MCF 10A (cell line): ENCODE measurements around the gene TRIM69. TPM values are rescaled to one million over a fixed set of nuclear protein-coding genes. Genes with fewer than 3 reads are reported as not detected.
A peak's percentile ranks its signal among the peaks of the same experiment; 100 is the strongest.
"Not testable (repeated sequence)": the region's sequence is repeated elsewhere in the genome, so short reads cannot be mapped to it uniquely, and the experiment has no call there.

ENCODE experiments used
- BruUV-seq: library from RNA; stranded (reverse); fragments of 400-500 nt; replicated peaks from 2 replicates; lab custom pipeline; 2021; lab: Mats Ljungman, UMichigan
- CTCF ChIA-PET: fragments of 300-600 bp; sonication (Branson Sonifier 250); formaldehyde crosslinking; extraction: SDS; loops from one replicate; lab custom pipeline; 2021; ENCODE audit warnings: antibody characterized with exemption, inconsistent platforms; lab: Yijun Ruan, JAX
- POLR2A ChIA-PET: fragments of 300-600, 350-650 bp; sonication (Branson Sonifier 250); formaldehyde crosslinking; extraction: SDS; loops from one replicate; lab custom pipeline; 2020; ENCODE audit warnings: antibody characterized with exemption, inconsistent platforms; lab: Yijun Ruan, JAX
- DNase-seq: peaks from one replicate; pipeline ENCODE4 v3.0.0-alpha.2; 2018; ENCODE audit not compliant: unreplicated experiment
- H3K27ac Mint-ChIP-seq: one replicate; pipeline ENCODE4 v1.8.0; 2022; ENCODE audit warnings: mild to moderate bottlenecking, low read depth, mixed read lengths; ENCODE audit not compliant: unreplicated experiment
- H3K27me3 Mint-ChIP-seq: one replicate; pipeline ENCODE4 v1.8.0; 2022; ENCODE audit warnings: mixed read lengths; ENCODE audit not compliant: insufficient read depth, unreplicated experiment
- H3K36me3 Mint-ChIP-seq: one replicate; pipeline ENCODE4 v1.8.0; 2022; ENCODE audit warnings: mild to moderate bottlenecking, moderate library complexity, mixed read lengths; ENCODE audit not compliant: insufficient read depth, unreplicated experiment
- H3K4me1 Mint-ChIP-seq: one replicate; pipeline ENCODE4 v1.8.0; 2022; ENCODE audit warnings: mixed read lengths; ENCODE audit not compliant: insufficient read depth, unreplicated experiment
- H3K4me3 Mint-ChIP-seq: one replicate; pipeline ENCODE4 v1.8.0; 2022; ENCODE audit warnings: mild to moderate bottlenecking, moderate library complexity, mixed read lengths; ENCODE audit not compliant: unreplicated experiment
- H3K9me3 Mint-ChIP-seq: one replicate; pipeline ENCODE4 v1.8.0; 2022; ENCODE audit warnings: mixed read lengths; ENCODE audit not compliant: unreplicated experiment
- CTCF ChIP-seq: fragments of 200-600 bp; IDR thresholded peaks from one replicate; pipeline ENCODE4 v1.8.0; 2022; ENCODE audit warnings: antibody characterized with exemption, mild to moderate bottlenecking; ENCODE audit not compliant: unreplicated experiment
- intact Hi-C: fragments of 100-400 bp; cut with micrococcal nuclease; formaldehyde crosslinking; loops from 2 replicates; pipeline ENCODE4 v1.14.1; 2022
- total RNA-seq: library from RNA; stranded (reverse); gene quantifications from 2 replicates; pipeline ENCODE4 v1.2.3, GENCODE V29; 2022

TRIM69 gene
- total RNA-seq, 1 experiment from 2014 or later = 8.2 TPM

DNA sequence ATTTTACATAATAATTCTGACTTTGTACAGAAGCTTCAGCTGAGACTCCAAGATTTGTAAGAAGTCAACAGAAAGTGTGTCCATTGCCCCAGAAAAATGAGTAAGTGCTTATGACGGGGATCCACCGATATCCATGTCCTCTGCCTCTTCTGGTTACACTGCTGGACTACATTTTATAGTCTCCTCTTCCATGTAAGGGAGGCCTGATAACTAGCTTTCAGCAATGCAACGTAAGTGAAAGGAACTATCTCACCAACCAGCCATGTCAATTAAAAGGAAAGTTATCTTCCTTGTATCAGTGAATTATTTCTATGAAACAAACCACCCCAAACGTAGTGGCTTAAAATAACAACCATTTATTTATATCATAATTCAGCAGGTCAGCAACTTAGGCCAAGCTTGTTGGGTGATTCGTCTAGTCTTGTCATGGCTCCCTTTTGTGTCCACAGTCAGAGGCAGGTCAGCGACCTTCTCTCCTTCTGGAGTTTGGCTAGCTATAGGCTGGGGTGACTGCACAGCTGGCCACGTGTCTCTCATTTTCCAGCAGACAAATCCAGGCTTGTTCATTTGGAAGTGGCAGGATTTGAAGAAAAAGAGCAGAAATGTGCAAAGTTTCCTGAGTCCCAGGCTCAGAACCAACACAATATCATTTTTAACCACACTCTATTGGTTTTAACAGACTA is 44.9 kb downstream of the TRIM69 start:
- no peak for TF ChIP-seq CTCF
- Mint-ChIP-seq H3K4me3 (no peak overlapping the region), H3K27ac (no peak overlapping the region), H3K4me1 (peaks cover 14% of the 10 kb centered on the region), H3K9me3 (no peaks in the 10 kb centered on the region), H3K27me3 (no peaks in the 10 kb centered on the region), H3K36me3 (no peaks in the 10 kb centered on the region)
- DNase-seq = no peak
- ChIA-PET POLR2A (interaction anchor here (1.0 to 1.9 kb wide), 2 partner anchors 70 to 118 kb away, joined by 5 to 10 read pairs; partner anchors contain the start of genes B2M, PATL2 and SPG11), CTCF (interaction anchor here (0.5 to 1.7 kb wide), 6 partner anchors 25 to 518 kb away, joined by 3 to 6 read pairs (median 3); no protein-coding TSS in a partner anchor)
- no TSS peak for BruUV-seq
- intact Hi-C loops = no loop called here

DNA sequence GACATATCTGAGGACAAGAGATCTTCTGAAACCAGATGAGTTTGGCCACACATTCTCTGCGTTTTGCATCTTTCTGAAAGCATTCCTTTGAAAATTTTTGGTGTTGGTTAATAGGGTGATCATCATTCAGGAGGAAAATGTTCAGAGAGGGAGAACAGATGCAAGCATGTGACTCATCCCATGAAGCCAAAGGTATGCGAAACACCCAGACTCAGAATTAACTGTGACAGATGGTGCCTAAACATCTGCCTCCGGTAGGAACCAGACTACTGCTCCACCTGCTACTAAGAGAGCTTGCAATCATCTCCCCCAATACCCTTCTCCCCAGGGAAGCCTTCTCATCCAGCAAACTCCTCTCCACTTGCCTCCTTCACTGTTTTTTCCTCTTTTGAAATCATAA is 46.2 kb downstream of the TRIM69 start:
- intact Hi-C loops = no loop called here
- peak; percentile 2 for DNase-seq
- Mint-ChIP-seq H3K36me3 (no peaks in the 10 kb centered on the region), H3K4me1 (peaks cover 14% of the 10 kb centered on the region), H3K4me3 (no peak overlapping the region), H3K27me3 (peaks cover 11% of the 10 kb centered on the region), H3K27ac (peak overlapping the region; percentile 14), H3K9me3 (no peaks in the 10 kb centered on the region)
- BruUV-seq = no TSS peak
- ChIA-PET POLR2A (interaction anchor here (1.9 kb wide), 1 partner anchor 119 kb away, joined by 10 read pairs; the partner anchor contains the start of gene SPG11), CTCF (interaction anchor here (0.6 to 1.7 kb wide), 3 partner anchors 45 to 118 kb away, joined by 3 to 6 read pairs (median 4); no protein-coding TSS in a partner anchor)
- TF ChIP-seq CTCF = no peak

DNA sequence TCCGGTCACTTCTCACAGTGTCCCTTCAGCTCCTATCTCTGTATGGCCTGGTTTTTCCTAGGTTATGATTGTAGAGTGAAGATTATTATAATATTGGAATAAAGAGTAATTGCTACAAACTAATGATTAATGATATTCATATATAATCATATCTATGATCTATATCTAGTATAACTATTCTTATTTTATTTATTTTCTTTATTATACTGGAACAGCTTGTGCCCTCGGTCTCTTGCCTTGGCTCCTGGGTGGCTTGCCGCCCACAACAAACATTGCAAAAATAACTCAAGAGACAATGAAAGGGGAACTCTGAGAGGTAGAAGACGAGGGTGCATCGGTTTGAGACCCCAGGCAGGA is 48.6 kb downstream of the TRIM69 start:
- H3K9me3 Mint-ChIP-seq, POLR2A ChIA-PET, DNase-seq, H3K36me3 Mint-ChIP-seq, CTCF ChIA-PET, intact Hi-C loops, BruUV-seq: not testable (repeated sequence)
- H3K4me1 Mint-ChIP-seq = peaks cover 14% of the 10 kb centered on the region
- peak overlapping the region; percentile 90 for H3K27ac Mint-ChIP-seq
- H3K27me3 Mint-ChIP-seq = peaks cover 14% of the 10 kb centered on the region
- H3K4me3 Mint-ChIP-seq = peak overlapping the region; percentile 84

DNA sequence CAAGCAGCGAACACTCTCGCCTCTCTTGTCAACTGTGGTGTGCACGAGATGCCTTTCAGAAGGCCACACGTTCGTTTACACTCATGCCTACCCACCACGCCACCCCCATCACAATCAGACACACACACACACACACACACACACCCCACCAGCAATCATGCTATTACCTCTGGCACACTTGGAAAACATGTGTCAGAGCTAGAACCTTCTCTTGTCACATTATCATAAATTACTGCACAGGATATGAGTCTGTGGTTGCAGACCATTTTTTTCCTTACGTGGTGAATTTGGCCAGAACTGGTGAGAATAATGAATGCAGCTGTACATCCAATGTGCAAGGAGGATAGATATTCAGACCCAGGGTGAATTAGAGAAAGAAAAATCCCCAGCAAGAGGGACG is 52.4 kb downstream of the TRIM69 start:
- peaks cover 14% of the 10 kb centered on the region for H3K27me3 Mint-ChIP-seq
- H3K4me1 Mint-ChIP-seq = peaks cover 4% of the 10 kb centered on the region
- TF ChIP-seq CTCF = no peak
- no peaks in the 10 kb centered on the region for H3K36me3 Mint-ChIP-seq
- DNase-seq = no peak
- no peaks in the 10 kb centered on the region for H3K9me3 Mint-ChIP-seq
- CTCF ChIA-PET = interaction anchor here (0.5 to 2.4 kb wide), 4 partner anchors 10 to 283 kb away, joined by 3 to 9 read pairs (median 4); partner anchors contain the start of gene SPG11
- H3K27ac Mint-ChIP-seq = no peak overlapping the region
- POLR2A ChIA-PET = interaction anchor here (0.7 kb wide), 1 partner anchor 728 kb away, joined by 3 read pairs; no protein-coding TSS in a partner anchor
- intact Hi-C loops = no loop called here
- BruUV-seq = no TSS peak
- H3K4me3 Mint-ChIP-seq = no peak overlapping the region
